GDM1 (cell line): Measurements from ENCODE around the gene DPP4.
"Not testable (repeated sequence)": the region's sequence is repeated elsewhere in the genome, so short reads cannot be mapped to it uniquely, and the experiment has no call there.

Source experiments
- DNase-seq: peaks from one replicate; lab custom pipeline; 2025; lab: John Stamatoyannopoulos, UW

The DPP4 gene

DNA sequence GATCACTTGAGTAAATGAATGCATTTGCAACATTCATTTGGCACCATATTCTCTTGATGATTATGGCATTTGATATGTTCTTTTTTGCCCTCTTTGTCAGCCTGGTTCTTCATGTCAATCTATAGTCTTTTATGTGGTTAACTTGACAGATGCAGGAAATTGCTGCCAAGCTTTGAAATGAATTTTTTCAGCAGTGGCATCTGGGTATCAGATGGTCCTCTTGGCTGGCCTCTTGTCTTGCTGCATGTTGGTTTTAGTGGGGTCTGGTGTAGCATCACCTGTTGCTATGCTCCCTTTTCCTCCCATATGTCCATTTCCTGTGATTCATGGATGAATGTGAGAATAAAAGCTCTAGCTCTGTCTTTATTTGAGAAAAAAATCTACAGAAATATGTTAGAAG lies 119.9 kb downstream of the DPP4 start:
- no peak for DNase-seq

DNA sequence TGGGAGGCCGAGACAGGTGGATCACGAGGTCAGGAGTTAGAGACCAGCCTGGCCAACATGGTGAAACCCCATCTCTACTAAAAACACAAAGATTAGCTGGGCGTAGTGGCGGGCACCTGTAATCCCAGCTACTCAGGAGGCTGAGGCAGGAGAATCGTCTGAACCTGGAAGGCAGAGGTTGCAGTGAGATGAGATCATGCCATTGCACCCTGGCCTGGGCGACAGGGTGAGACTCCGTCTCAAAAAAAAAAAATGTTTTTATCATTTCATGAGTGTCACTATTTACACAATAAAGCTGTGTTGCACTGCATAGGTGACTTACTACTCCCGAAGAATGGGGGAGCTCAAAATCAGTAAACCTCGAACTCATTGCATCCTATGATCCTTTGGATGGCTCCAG lies 120.6 kb downstream of the DPP4 start:
- DNase-seq: not testable (repeated sequence)

DNA sequence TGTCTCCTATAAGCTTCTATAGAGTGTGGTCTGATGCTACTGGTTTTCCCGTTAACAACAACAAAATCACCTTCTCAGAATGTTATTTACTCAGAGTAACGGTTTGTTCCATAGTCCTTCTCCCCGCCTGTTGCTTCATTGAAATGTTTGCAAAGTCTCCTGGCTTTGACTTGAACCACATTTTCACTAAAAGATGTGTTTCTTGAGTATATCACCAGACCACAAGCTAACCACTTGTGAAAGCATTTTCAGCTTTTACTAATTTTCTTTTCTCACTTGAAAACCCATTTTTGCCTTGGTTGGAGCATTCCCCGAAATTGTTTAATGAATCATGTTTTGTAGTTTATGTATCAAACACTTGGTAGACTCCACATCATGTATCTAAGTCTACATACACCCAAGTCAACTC lies 121.2 kb downstream of the DPP4 start:
- no peak for DNase-seq

DNA sequence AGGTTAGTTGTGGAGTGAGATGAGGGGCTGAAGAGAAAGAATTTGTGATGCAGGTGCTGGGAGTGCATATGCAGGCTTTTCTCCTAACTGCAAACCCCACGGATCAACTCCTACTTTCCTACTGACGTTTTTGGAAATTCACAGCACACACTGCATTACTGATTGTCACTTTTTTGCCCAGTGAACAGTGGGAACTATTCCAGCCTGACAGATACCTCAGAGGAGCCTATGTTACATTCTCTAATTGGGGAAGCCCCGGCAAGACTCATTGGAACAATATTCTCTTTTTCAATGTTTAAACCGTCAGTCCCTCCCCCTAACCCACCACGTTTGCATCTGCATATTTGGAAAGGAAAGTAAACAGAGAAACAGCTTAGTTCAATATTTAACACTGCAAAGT lies 126.2 kb downstream of the DPP4 start:
- no peak for DNase-seq

DNA sequence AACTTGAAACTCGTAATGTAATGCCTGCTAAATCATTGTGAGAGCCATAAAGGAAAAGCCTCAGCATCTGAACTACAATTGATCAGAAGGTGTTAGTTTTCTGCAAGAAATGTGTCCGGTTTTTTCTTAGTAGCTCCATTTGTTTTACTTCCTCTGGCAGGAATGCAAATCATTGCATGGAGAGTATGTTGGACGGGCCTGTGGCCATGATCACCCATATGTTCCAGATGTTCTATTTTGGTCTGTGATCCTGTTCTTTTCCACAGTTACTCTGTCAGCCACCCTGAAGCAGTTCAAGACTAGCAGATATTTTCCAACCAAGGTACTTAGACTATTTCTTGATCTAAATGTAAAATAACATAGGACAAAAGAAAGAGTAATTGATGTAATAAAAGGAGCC lies 126.6 kb downstream of the DPP4 start:
- no peak for DNase-seq

DNA sequence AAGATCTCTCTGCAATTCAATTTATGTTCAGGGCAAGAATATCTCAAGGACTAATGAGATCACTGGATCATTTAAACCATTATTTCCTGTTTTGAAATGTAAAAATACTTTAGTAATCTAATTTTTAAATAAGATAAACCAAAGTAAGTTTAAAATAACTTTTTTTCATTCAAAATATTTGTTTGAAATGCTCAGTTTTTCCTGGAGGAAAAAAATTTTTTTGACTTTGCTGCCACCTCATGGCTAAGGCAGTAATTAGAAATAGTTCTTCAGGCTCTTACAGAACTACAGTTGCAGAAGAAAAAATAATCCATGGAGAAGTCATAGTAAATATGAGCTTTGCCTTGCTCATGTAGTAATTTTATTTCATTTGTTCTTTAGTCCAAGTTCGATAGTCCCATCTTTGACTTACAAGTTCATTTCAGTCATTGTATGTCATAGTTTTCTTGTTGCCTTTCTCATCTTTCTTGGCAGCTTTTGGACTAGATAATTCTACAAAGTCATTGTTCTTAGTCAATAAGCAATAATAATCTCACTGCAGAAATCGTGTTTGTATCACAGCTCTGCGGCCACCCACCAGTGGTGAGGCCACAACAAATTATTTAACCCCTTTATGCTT lies 127.4 kb downstream of the DPP4 start:
- DNase-seq: no peak

DNA sequence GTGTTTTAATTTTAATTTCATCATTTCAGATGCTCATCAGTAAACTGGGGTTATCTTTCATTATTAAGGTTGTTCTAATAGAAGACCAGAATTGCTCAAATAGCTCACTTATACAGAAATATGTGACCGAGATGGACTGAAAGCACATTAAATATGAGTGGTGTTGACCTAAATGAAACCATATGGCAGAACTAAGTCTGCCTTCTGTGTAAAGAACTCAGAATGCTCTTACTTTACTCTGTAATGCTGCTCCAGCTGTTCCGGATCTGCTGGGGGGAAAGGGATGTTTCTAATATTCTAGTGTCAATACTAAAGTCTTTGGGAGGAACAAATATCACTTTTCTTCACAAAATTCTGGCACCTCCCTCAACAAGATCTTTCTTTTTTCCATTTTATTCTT lies 131.0 kb downstream of the DPP4 start:
- no peak for DNase-seq
